Gastroesophageal sphincter (tissue), 4 donors: ENCODE results near the gene DMBT1. TPM values are rescaled to one million over a fixed set of nuclear protein-coding genes. Genes with fewer than 3 reads are reported as not detected.

ENCODE experiments used
- ATAC-seq: fragments of 150-250 bp; one replicate; pipeline ENCODE4 v1.9.1; 2016; ENCODE audit warnings: mild to moderate bottlenecking, moderate library complexity
- H3K27ac ChIP-seq, 4 donors: fragments of 200-600 bp; sonication (generic) in 3 of 4; 1 replicate in 3 of 4; 2 replicates in 1 of 4; pipeline ENCODE4 v1.5.1; 2016 to 2019
- H3K27me3 ChIP-seq: fragments of 200-600 bp; sonication (generic); one replicate; pipeline ENCODE4 v1.5.1; 2019
- H3K36me3 ChIP-seq, 2 donors: fragments of 200-600 bp; sonication (generic); one replicate each; pipeline ENCODE4 v1.5.1; 2019; ENCODE audit warnings: control low read depth in 1 of 2
- H3K4me1 ChIP-seq, 3 donors: fragments of 200-600 bp; sonication (generic); 1 replicate in 2 of 3; 2 replicates in 1 of 3; pipeline ENCODE4 v1.5.1; 2016 to 2019; ENCODE audit warnings: control low read depth in 2 of 3
- H3K4me3 ChIP-seq, 2 donors: fragments of 200-600 bp; sonication (generic); one replicate each; pipeline ENCODE4 v1.5.1; 2019; ENCODE audit warnings: mild to moderate bottlenecking in 1 of 2, moderate library complexity in 1 of 2
- H3K9me3 ChIP-seq, 3 donors: fragments of 200-600 bp; sonication (generic); one replicate each; pipeline ENCODE4 v1.5.1; 2017 to 2019; ENCODE audit warnings: control low read depth in 2 of 3
- EP300 ChIP-seq: sonication (generic); formaldehyde crosslinking; IDR thresholded peaks from one replicate; pipeline ENCODE4 v1.6.1; 2017; ENCODE audit warnings: antibody characterized with exemption, mild to moderate bottlenecking
- POLR2A ChIP-seq, 2 donors: fragments of 450-650 bp; IDR thresholded peaks; one replicate each; pipeline ENCODE4 v1.6.1; 2017; ENCODE audit warnings: antibody characterized with exemption in 2 of 2, mild to moderate bottlenecking in 2 of 2, moderate library complexity in 1 of 2
- POLR2AphosphoS5 ChIP-seq: sonication (generic); formaldehyde crosslinking; IDR thresholded peaks from one replicate; pipeline ENCODE4 v1.6.1; 2017; ENCODE audit warnings: antibody characterized with exemption
- WGBS, 2 donors: methylation state at CpG; one replicate each; pipeline ENCODE4 v1.1.5; 2018; ENCODE audit warnings: low coverage in 1 of 2; 5-methylcytosine and 5-hydroxymethylcytosine counted together
- total RNA-seq, 4 donors: library from RNA; depleted of rRNA; stranded (reverse); fragments of >200 nt; gene quantifications; one replicate each; pipeline ENCODE4 v1.1.0, GENCODE V29; 2016
- TF ChIP-seq, protein P1 (sequence below), 4 experiments: fragments of 200-600 bp in 2 of 4; fragments of 450-650 bp in 2 of 4; sonication (generic) in 1 of 4; IDR thresholded peaks; one replicate each; pipeline ENCODE4 v1.5.1; 2017 to 2019; ENCODE audit warnings: antibody characterized with exemption in 4 of 4, mild to moderate bottlenecking in 2 of 4, moderate library complexity in 2 of 4

DMBT1 gene
- 1 to 10 TPM in 1 of 4 donors, under 1 TPM in 1, not detected in 2; 0.08 to 2.8 TPM for total RNA-seq

DNA sequence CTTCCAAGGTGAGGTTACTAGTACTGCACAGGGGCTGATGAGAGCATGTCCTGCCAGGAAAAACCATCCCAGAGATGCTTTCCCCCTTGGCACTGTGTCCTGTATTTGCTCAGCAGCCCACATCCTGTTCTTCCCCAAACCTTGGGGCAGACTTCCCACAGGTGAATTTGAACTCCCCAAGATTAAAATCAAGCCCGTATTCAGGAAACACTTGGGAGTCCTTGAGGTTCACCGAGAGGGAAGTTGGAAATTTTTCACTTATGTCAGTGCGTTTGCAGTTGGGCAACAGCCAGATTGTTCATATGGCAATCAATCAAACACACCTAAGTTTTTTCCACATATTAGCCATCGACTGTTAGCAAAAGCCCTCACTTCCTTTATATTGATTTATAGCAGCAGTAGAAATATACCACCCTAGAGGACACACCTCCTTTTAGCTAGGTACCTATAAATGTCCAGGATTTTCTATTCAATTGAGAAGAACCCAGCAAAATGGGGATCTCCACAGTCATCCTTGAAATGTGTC is at the start of gene DMBT1:
Gene DMBT1, plus strand, starts transcription at position 476 of the 526 bp plus-strand sequence. Its CDS starts 17 bp downstream, at position 493.
- 20 to 24% methylated on average over 4 of the region's 4 CpGs for WGBS, 2 donors
- TF ChIP-seq, protein P1, sequence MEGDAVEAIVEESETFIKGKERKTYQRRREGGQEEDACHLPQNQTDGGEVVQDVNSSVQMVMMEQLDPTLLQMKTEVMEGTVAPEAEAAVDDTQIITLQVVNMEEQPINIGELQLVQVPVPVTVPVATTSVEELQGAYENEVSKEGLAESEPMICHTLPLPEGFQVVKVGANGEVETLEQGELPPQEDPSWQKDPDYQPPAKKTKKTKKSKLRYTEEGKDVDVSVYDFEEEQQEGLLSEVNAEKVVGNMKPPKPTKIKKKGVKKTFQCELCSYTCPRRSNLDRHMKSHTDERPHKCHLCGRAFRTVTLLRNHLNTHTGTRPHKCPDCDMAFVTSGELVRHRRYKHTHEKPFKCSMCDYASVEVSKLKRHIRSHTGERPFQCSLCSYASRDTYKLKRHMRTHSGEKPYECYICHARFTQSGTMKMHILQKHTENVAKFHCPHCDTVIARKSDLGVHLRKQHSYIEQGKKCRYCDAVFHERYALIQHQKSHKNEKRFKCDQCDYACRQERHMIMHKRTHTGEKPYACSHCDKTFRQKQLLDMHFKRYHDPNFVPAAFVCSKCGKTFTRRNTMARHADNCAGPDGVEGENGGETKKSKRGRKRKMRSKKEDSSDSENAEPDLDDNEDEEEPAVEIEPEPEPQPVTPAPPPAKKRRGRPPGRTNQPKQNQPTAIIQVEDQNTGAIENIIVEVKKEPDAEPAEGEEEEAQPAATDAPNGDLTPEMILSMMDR (IDR thresholded peaks at IDR 0.05): no peak
- TF ChIP-seq POLR2A (IDR thresholded peaks at IDR 0.05) (no peak), POLR2AphosphoS5 (no peak)
- H3K9me3 ChIP-seq: no peaks in the 10 kb centered on the region
- peaks cover 36% of the 10 kb centered on the region for H3K27me3 ChIP-seq
- no peak within 1 kb of the TSS for H3K27ac ChIP-seq
- H3K4me3 ChIP-seq: no peak within 1 kb of the TSS
- H3K36me3 ChIP-seq: no peaks in the 10 kb centered on the region
- H3K4me1 ChIP-seq: peaks cover 0 to under 1% (median 0%) of the 10 kb centered on the region in 3 donors
- no peak for ATAC-seq

DNA sequence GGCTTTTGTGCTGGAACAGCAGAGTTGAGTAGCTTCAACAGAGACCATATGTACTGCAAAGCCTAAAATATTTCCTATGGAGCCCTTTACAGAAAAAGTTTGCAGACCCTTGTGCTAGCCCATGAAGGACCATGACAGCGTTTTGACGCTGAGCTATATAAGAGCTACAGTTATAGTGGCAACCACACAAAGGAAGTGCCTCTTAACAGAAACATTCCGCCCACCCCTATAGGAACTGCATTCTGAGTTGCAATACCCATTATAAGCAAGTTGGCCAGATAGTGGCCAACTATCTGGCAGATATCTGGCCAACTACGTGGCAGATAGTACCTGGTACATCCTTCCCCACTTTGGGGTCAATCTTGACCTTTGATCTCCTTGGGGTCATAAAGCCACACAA is 47.5 kb upstream of the DMBT1 start:
- 83 to 84% methylated on average over 1 to 4 of the region's 4 CpGs for WGBS, 2 donors
- no peaks in the 10 kb centered on the region for H3K9me3 ChIP-seq
- no peak overlapping the region for H3K27ac ChIP-seq
- peaks cover 0 to 12% (median 0%) of the 10 kb centered on the region in 3 donors for H3K4me1 ChIP-seq
- H3K27me3 ChIP-seq: no peaks in the 10 kb centered on the region
- no peak for ATAC-seq
- no peak for TF ChIP-seq POLR2AphosphoS5
- no peak for TF ChIP-seq POLR2A (IDR thresholded peaks at IDR 0.05)
- no peak for TF ChIP-seq EP300
- TF ChIP-seq, protein P1 (IDR thresholded peaks at IDR 0.05): no peak
- peaks cover 0 to 95% of the 10 kb centered on the region in 2 donors for H3K36me3 ChIP-seq
- no peak overlapping the region for H3K4me3 ChIP-seq

DNA sequence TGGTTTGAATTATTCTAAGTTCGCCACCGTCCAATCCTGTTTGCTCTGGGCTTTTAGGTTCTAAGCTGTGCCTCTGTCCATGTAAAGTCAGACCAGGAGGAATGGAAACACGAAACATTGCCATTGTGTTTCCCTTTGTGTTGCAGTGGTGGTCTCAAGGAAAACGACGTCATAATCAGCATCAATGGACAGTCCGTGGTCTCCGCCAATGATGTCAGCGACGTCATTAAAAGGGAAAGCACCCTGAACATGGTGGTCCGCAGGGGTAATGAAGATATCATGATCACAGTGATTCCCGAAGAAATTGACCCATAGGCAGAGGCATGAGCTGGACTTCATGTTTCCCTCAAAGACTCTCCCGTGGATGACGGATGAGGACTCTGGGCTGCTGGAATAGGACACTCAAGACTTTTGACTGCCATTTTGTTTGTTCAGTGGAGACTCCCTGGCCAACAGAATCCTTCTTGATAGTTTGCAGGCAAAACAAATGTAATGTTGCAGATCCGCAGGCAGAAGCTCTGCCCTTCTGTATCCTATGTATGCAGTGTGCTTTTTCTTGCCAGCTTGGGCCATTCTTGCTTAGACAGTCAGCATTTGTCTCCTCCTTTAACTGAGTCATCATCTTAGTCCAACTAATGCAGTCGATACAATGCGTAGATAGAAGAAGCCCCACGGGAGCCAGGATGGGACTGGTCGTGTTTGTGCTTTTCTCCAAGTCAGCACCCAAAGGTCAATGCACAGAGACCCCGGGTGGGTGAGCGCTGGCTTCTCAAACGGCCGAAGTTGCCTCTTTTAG is 46.3 kb upstream of the DMBT1 start:
- TF ChIP-seq, protein P1 (IDR thresholded peaks at IDR 0.05): no peak
- no peak for TF ChIP-seq EP300
- no peak for TF ChIP-seq POLR2A (IDR thresholded peaks at IDR 0.05)
- no peak for TF ChIP-seq POLR2AphosphoS5
- no peaks in the 10 kb centered on the region for H3K27me3 ChIP-seq
- H3K9me3 ChIP-seq: no peaks in the 10 kb centered on the region
- H3K4me1 ChIP-seq: peaks cover 0 to 12% (median 0%) of the 10 kb centered on the region in 3 donors
- H3K27ac ChIP-seq: peak overlapping the region in 3 of 4 donors; percentile 12 to 42 (median 32)
- 89 to 90% methylated on average over 17 to 19 of the region's 22 CpGs for WGBS, 2 donors
- no peak overlapping the region for H3K4me3 ChIP-seq
- peaks cover 0 to 89% of the 10 kb centered on the region in 2 donors for H3K36me3 ChIP-seq
- ATAC-seq: no peak

DNA sequence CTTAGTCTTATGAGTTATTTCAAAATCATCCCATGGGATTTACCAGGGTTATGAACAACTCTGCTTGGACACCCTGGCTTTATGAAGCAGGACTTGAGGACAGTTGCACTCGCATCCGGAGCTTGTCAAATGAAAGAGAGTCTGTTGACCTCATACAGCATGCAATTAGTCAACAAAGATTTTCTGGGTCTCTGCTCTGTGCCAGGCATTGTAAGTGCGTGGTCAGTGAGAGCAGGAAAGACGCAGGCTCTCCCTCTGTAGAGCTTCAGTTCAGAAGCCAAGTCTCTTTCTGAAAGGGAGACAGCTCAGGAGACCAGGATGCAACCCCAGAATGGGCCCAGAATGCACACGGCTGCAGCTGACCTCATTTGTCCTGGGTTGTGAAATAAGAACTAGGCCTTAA is 45.5 kb upstream of the DMBT1 start:
- H3K27ac ChIP-seq: peak overlapping the region in 3 of 4 donors; percentile 33 to 52 (median 37)

More for the DNA sequence above, 45.5 kb upstream of the DMBT1 start:
- TF ChIP-seq, protein P1 (IDR thresholded peaks at IDR 0.05): no peak
- TF ChIP-seq POLR2AphosphoS5 (no peak), POLR2A (IDR thresholded peaks at IDR 0.05) (no peak), EP300 (no peak)
- Histone ChIP-seq H3K27me3 (no peaks in the 10 kb centered on the region), H3K4me3 (no peak overlapping the region), H3K9me3 (no peaks in the 10 kb centered on the region), H3K4me1 (peaks cover 0 to 12% (median 0%) of the 10 kb centered on the region in 3 donors), H3K36me3 (peaks cover 0 to 81% of the 10 kb centered on the region in 2 donors)
- WGBS, 2 donors: 55% methylated on average over 5 of the region's 5 CpGs; no CpG with 5 or more reads in 1 of the 2 donors
- peak; percentile 67 for ATAC-seq
